Uterus (tissue), 2 donors: Measurements from ENCODE around the gene PTPRN2.
"Not testable (repeated sequence)": the region's sequence is repeated elsewhere in the genome, so short reads cannot be mapped to it uniquely, and the experiment has no call there.

Source experiments
- CTCF ChIP-seq, 4 experiments: fragments of 200-600 bp in 2 of 4; fragments of 450-650 bp in 2 of 4; sonication (generic) in 2 of 4; IDR thresholded peaks; one replicate each; pipeline ENCODE4 v1.5.1; 2016 to 2019; ENCODE audit warnings: antibody characterized with exemption in 4 of 4, mild to moderate bottlenecking in 2 of 4, moderate library complexity in 1 of 4
- POLR2A ChIP-seq, 2 donors: fragments of 450-650 bp; IDR thresholded peaks; one replicate each; pipeline ENCODE4 v1.6.1; 2016; ENCODE audit warnings: antibody characterized with exemption in 2 of 2, mild to moderate bottlenecking in 1 of 2, moderate library complexity in 1 of 2

DNA sequence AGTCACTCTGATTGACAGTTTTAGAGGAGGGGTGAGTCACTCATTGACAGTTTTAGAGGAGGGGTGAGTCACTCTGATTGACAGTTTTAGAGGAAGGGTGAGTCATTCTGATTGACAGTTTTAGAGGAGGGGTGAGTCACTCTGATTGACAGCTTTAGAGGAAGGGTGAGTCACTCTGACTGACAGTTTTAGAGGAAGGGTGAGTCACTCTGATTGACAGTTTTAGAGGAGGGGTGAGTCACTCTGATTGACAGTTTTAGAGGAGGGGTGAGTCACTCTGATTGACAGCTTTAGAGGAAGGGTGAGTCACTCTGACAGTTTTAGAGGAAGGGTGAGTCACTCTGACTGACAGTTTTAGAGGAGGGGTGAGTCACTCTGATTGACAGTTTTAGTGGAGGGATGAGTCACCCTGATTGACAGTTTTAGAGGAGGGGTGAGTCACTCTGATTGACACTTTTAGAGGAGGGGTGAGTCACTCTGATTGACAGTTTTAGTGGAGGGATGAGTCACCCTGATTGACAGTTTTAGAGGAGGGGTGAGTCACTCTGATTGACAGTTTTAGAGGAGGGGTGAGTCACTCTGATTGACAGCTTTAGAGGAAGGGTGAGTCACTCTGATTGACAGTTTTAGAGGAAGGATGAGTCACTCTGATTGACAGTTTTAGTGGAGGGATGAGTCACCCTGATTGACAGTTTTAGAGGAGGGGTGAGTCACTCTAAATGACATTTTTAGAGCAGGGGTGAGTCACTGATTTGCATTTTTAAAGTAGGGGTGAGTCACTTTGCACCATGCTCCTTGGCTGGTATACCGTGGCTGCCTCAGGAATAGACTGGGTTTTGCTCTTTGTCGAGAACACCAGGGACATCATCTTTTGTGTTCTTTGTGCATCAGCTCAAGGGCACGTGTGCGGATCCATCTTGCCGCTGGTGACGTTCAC lies 654.1 kb downstream of the PTPRN2 start:
- TF ChIP-seq CTCF, POLR2A (IDR thresholded peaks at IDR 0.05): not testable (repeated sequence)
